GOT3 (cell line): Measurements from ENCODE around the gene SNX5.

ENCODE experiments used
- DNase-seq: peaks from one replicate; lab custom pipeline; 2025; ENCODE audit warnings: mixed read lengths; lab: John Stamatoyannopoulos, UW

The SNX5 gene

GRCh38 chr20:17992847-17993513 is 24.4 kb upstream of the SNX5 start:
- no peak for DNase-seq

- DNase-seq, result no peak
Measured at GRCh38 chr20:17992224-17992637, 23.6 kb upstream of the SNX5 start.

GRCh38 chr20:17990278-17990972 is 21.8 kb upstream of the SNX5 start:
- DNase-seq, result no peak

GRCh38 chr20:17987988-17988387 is 19.4 kb upstream of the SNX5 start:
- DNase-seq, result no peak

- no peak for DNase-seq
Measured at GRCh38 chr20:17985388-17986018, 16.9 kb upstream of the SNX5 start.

GRCh38 chr20:17976305-17976704 is 7.7 kb upstream of the SNX5 start:
- DNase-seq, result no peak

- DNase-seq, result no peak
Measured at GRCh38 chr20:17972121-17972520, 3.5 kb upstream of the SNX5 start.

GRCh38 chr20:17971300-17972013 is 2.9 kb upstream of the SNX5 start:
- DNase-seq, result no peak

- no peak for DNase-seq
Measured at GRCh38 chr20:17969884-17970409, 1.4 kb upstream of the SNX5 start.

GRCh38 chr20:17969278-17969883 is 787 bp upstream of the SNX5 start:
- DNase-seq, result no peak

GRCh38 chr20:17967521-17968365 is 851 bp downstream of the SNX5 start:
- no peak for DNase-seq

GRCh38 chr20:17966432-17967310 is 1.9 kb downstream of the SNX5 start:
- no peak for DNase-seq

GRCh38 chr20:17965042-17965697 is 3.4 kb downstream of the SNX5 start:
- no peak for DNase-seq

GRCh38 chr20:17964632-17965031 is 4.0 kb downstream of the SNX5 start:
- no peak for DNase-seq

GRCh38 chr20:17964073-17964472 is 4.5 kb downstream of the SNX5 start:
- no peak for DNase-seq

- DNase-seq, result no peak
Measured at GRCh38 chr20:17963114-17963897, 5.3 kb downstream of the SNX5 start.

GRCh38 chr20:17961587-17961940 is 7.0 kb downstream of the SNX5 start:
- no peak for DNase-seq

- DNase-seq, result no peak
Measured at GRCh38 chr20:17960927-17961586, 7.5 kb downstream of the SNX5 start.
